HepG2 (cell line): ENCODE measurements around the gene FAM78A. TPM values are rescaled to one million over a fixed set of nuclear protein-coding genes. Genes with fewer than 3 reads are reported as not detected.

Experiments used
- ATAC-seq: fragments of 200-7000 bp; cut with Tn5 transposase; 3 replicates; pipeline ENCODE4 v1.9.1; 2020; ENCODE audit warnings: mild to moderate bottlenecking, moderate library complexity
- BruUV-seq: library from RNA; stranded (reverse); fragments of 400-500 nt; replicated peaks from 2 replicates; lab custom pipeline; 2021; lab: Mats Ljungman, UMichigan
- CTCF ChIA-PET: fragments of 300-600 bp; formaldehyde crosslinking; extraction: SDS; loops from one replicate; lab custom pipeline; 2021; ENCODE audit warnings: low total read pairs, inconsistent platforms, low intra/inter-chr PET ratio; lab: Yijun Ruan, JAX
- POLR2A ChIA-PET: fragments of 350-600 bp; sonication (Branson Sonifier 250); formaldehyde crosslinking; loops from one replicate; lab custom pipeline; 2020; ENCODE audit warnings: antibody characterized with exemption, inconsistent platforms; lab: Yijun Ruan, JAX
- DNase-seq: peaks from one replicate; pipeline ENCODE4 v3.0.0-alpha.2; 2015; ENCODE audit warnings: low spot score
- FAIRE-seq: peaks from 3 replicates; lab custom pipeline; 2011; peaks lifted over from hg19 to GRCh38; lab: Jason Lieb, UNC
- H2AFZ ChIP-seq: one replicate; pipeline ENCODE4 v1.6.1; 2011; ENCODE audit warnings: low read length, inconsistent platforms
- H3K27ac ChIP-seq: fragments of 300-600 bp; 3 replicates; pipeline ENCODE4 v1.8.0; 2011; ENCODE audit warnings: mixed run types, mild to moderate bottlenecking, mixed read lengths, low read length, inconsistent platforms; ENCODE audit not compliant: insufficient read depth; ENCODE audit errors: extremely low read length
- H3K27me3 ChIP-seq, 2 experiments: fragments of 200-600 bp in 1 of 2; 2 replicates in 1 of 2; 3 replicates in 1 of 2; pipeline versions ENCODE4 v1.6.0 to v1.8.0; 2011; ENCODE audit warnings: low read length in 2 of 2, mild to moderate bottlenecking in 2 of 2, moderate library complexity in 2 of 2, inconsistent platforms in 1 of 2; ENCODE audit not compliant: insufficient read depth in 2 of 2, control insufficient read depth in 1 of 2
- H3K36me3 ChIP-seq, 2 experiments: fragments of 200-600 bp in 1 of 2; replicated peaks in 1 of 2; 2 replicates in 1 of 2; 3 replicates in 1 of 2; pipeline versions ENCODE4 v1.5.1 to v1.8.0; 2011; ENCODE audit warnings: low read length in 2 of 2, inconsistent platforms in 1 of 2; ENCODE audit not compliant: insufficient read depth in 2 of 2, control insufficient read depth in 1 of 2
- H3K4me1 ChIP-seq: 2 replicates; pipeline ENCODE4 v1.5.1; 2012; ENCODE audit warnings: low read length, inconsistent platforms; ENCODE audit not compliant: insufficient read depth
- H3K4me2 ChIP-seq: 2 replicates; pipeline ENCODE4 v1.6.0; 2011; ENCODE audit warnings: low read depth, low read length, inconsistent platforms
- H3K4me3 ChIP-seq, 3 experiments: fragments of 200-600 bp in 1 of 3; sonication (generic), shearing (Covaris generic) in 1 of 3; replicated peaks in 1 of 3; 2 replicates each; pipeline ENCODE4 v1.5.1; 2011 to 2016; ENCODE audit warnings: low read length in 3 of 3, inconsistent platforms in 2 of 3, low read depth in 2 of 3, mild to moderate bottlenecking in 2 of 3, control low read depth in 1 of 3, mixed read lengths in 1 of 3; ENCODE audit not compliant: insufficient read depth in 1 of 3
- H3K79me2 ChIP-seq: one replicate; pipeline ENCODE4 v1.6.1; 2011; ENCODE audit warnings: low read length, inconsistent platforms; ENCODE audit not compliant: insufficient read depth
- H3K9ac ChIP-seq: 2 replicates; pipeline ENCODE4 v1.6.0; 2011; ENCODE audit warnings: mild to moderate bottlenecking, low read depth, low read length, inconsistent platforms; ENCODE audit not compliant: insufficient read depth
- H3K9me3 ChIP-seq: 2 replicates; pipeline ENCODE4 v1.5.1; 2012; ENCODE audit warnings: mild to moderate bottlenecking, low read length
- H4K20me1 ChIP-seq: 2 replicates; pipeline ENCODE4 v1.6.0; 2011; ENCODE audit warnings: inconsistent platforms, mild to moderate bottlenecking, low read length, moderate library complexity; ENCODE audit not compliant: insufficient read depth
- BCL6 ChIP-seq: IDR thresholded peaks from 2 replicates; pipeline ENCODE4 v1.6.1; 2016; ENCODE audit warnings: missing genetic modification reagents, missing compliant biosample characterization
- DBP ChIP-seq: sonication (generic); formaldehyde crosslinking; IDR thresholded peaks from 2 replicates; pipeline ENCODE4 v1.4.0; 2020; ENCODE audit warnings: missing genetic modification reagents; ENCODE audit errors: not compliant biosample characterization
- GLI4 ChIP-seq: sonication (generic); formaldehyde crosslinking; IDR thresholded peaks from 2 replicates; pipeline ENCODE4 v1.5.1; 2020; ENCODE audit warnings: missing genetic modification reagents, mild to moderate bottlenecking, moderate library complexity, borderline replicate concordance
- KDM1A ChIP-seq: IDR thresholded peaks from 2 replicates; pipeline ENCODE4 v1.6.1; 2016; ENCODE audit warnings: missing compliant biosample characterization
- KDM4B ChIP-seq: sonication (generic); formaldehyde crosslinking; IDR thresholded peaks from 2 replicates; pipeline ENCODE4 v1.4.0; 2020; ENCODE audit warnings: missing genetic modification reagents
- MBD4 ChIP-seq: IDR thresholded peaks from 2 replicates; pipeline ENCODE4 v1.6.1; 2012; ENCODE audit warnings: low read length, inconsistent platforms, borderline replicate concordance
- NR2F1 ChIP-seq, 2 experiments: fragments of 450-650 bp in 1 of 2; formaldehyde crosslinking in 1 of 2; IDR thresholded peaks; 2 replicates each; pipeline versions ENCODE4 v1.5.0 to v1.6.1; 2016 to 2020; ENCODE audit warnings: mild to moderate bottlenecking in 1 of 2, missing compliant biosample characterization in 1 of 2, missing genetic modification reagents in 1 of 2, moderate library complexity in 1 of 2
- ZNF557 ChIP-seq: sonication (generic); formaldehyde crosslinking; IDR thresholded peaks from 2 replicates; pipeline ENCODE4 v1.4.0; 2020; ENCODE audit warnings: missing genetic modification reagents
- ZNF670 ChIP-seq: sonication (generic); formaldehyde crosslinking; IDR thresholded peaks from 2 replicates; pipeline ENCODE4 v1.8.0; 2022; ENCODE audit warnings: mild to moderate bottlenecking, missing genetic modification reagents, borderline replicate concordance
- ZNF687 ChIP-seq: sonication (generic); formaldehyde crosslinking; IDR thresholded peaks from 2 replicates; pipeline ENCODE4 v1.5.1; 2020; ENCODE audit warnings: mild to moderate bottlenecking, missing genetic modification reagents, moderate library complexity
- ZNF713 ChIP-seq: sonication (generic); formaldehyde crosslinking; IDR thresholded peaks from 2 replicates; pipeline ENCODE4 v1.4.0; 2020; ENCODE audit warnings: mild to moderate bottlenecking, missing genetic modification reagents
- WGBS: methylation state at CpG from one replicate; pipeline ENCODE4 v1.1.6; 2017; ENCODE audit warnings: low lambda C conversion rate; 5-methylcytosine and 5-hydroxymethylcytosine counted together
- in situ Hi-C: cut with HindIII; loops from 2 replicates; pipeline ENCODE4 v1.10.0; 2017; ENCODE audit warnings: low pct_unique_long_range_greater_than_20kb; ENCODE audit not compliant: extremely low pct_ligation_motif_present
- intact Hi-C: fragments of 100-400 bp; cut with micrococcal nuclease; formaldehyde crosslinking; loops from one replicate; pipeline ENCODE4 v1.10.0; 2022; ENCODE audit not compliant: unreplicated experiment
- polyA plus RNA-seq, 8 experiments: library from polyadenylated mRNA; depleted of rRNA in 3 of 8; stranded (reverse) in 7 of 8; unstranded in 1 of 8; fragments of >200 nt; fragmentation: Illumina TruSeq in 4 of 8; extraction: Trizol in 4 of 8; gene quantifications; 2 replicates each; pipeline versions ENCODE4 v1.2.1 to v1.2.3, GENCODE V29; 2011 to 2016; ENCODE audit warnings: low read depth in 4 of 8, missing spikeins in 1 of 8, mixed read lengths in 1 of 8; ENCODE audit not compliant: insufficient read depth in 1 of 8
- total RNA-seq, 5 experiments: library from RNA; depleted of rRNA; stranded (reverse); fragments of >200 nt; fragmentation: Illumina TruSeq; extraction: Trizol; gene quantifications; 2 replicates each; pipeline ENCODE4 v1.2.3, GENCODE V29; 2016; ENCODE audit warnings: low read depth in 1 of 5

The FAM78A gene
- total and polyA plus RNA-seq, 2 of the 13 experiments (the other 11 are each of a cell fraction or from before 2014, with no cell fraction given) = 0.18 to 0.62 TPM

- peaks cover 4 to 11% of the 10 kb centered on the region in 2 experiments; a peak in 3 of 5 replicates for H3K36me3 ChIP-seq
- no peaks in the 10 kb centered on the region for H3K79me2 ChIP-seq
- no peak for TF ChIP-seq ZNF557 (CRISPR knock-in tag)
- no peak for TF ChIP-seq NR2F1 (CRISPR knock-in tag; IDR thresholded peaks at IDR 0.05)
- peak; percentile 68 for TF ChIP-seq BCL6 (CRISPR knock-in tag)
- H3K4me3 ChIP-seq = no peak overlapping the region; a peak in 1 of 6 replicates
- H4K20me1 ChIP-seq = no peaks in the 10 kb centered on the region
- H3K9me3 ChIP-seq = peaks cover 5% of the 10 kb centered on the region
- 63% methylated on average over 21 of the region's 23 CpGs for WGBS
- ChIA-PET POLR2A (no interaction called here), CTCF (no interaction called here)
- peak; percentile 38 for ATAC-seq
- no peak overlapping the region for H2AFZ ChIP-seq
- peak overlapping the region; percentile 76 for H3K4me2 ChIP-seq
- H3K9ac ChIP-seq = no peak overlapping the region
- H3K4me1 ChIP-seq = peaks cover 32% of the 10 kb centered on the region
- no peak for FAIRE-seq
- no peak for DNase-seq
- BruUV-seq = no TSS peak
- intact Hi-C loops (no loop called here), in situ Hi-C loops (no loop called here)
- no peak overlapping the region for H3K27ac ChIP-seq
- no peaks in the 10 kb centered on the region for H3K27me3 ChIP-seq
These were observed 36.9 kb downstream of the FAM78A start for GRCh38 chr9:131239161-131239975.

DNA sequence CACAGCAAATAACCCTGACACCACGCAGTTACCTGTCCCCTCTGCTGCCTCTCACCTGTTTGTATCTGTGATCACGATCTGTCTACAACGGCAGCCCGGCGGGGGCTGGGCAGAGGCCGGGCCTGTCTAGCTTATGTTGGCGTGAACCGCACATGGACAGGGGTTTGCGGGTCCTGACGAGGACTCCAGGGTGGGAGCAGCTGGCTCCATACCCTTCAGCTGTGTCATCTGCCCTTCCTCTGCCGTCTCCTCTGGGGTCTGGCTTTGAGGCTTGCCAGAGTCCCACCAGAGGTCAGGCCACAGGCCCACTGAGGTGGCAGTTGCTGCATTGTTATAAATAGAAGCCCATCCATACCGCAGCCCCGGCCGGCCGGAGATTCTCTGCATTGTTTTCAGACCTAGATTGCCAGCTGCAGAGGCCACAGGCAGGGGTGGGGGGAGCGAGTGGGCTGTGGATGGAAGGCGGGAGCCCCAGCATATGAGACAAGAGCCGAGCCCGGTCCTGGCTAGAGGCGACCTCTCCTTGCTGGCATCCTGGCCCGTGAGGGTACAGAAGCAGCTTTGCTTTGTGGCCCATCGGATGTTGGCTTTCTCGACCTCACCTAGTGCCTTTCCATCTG is 37.8 kb downstream of the FAM78A start:
- H2AFZ ChIP-seq = no peak overlapping the region
- no peaks in the 10 kb centered on the region for H3K79me2 ChIP-seq
- intact Hi-C loops = no loop called here
- ChIA-PET CTCF (no interaction called here), POLR2A (interaction anchor here (0.5 kb wide), 1 partner anchor 362 kb away, joined by 3 read pairs; no protein-coding TSS in a partner anchor)
- in situ Hi-C loops = no loop called here
- H3K4me1 ChIP-seq = peaks cover 32% of the 10 kb centered on the region
- no peak for FAIRE-seq
- H3K36me3 ChIP-seq = peaks cover 8 to 19% of the 10 kb centered on the region in 2 experiments; a peak in 3 of 5 replicates
- H3K4me2 ChIP-seq = peak overlapping the region; percentile 45; the same call in 1 of the 2 replicates
- no peaks in the 10 kb centered on the region for H4K20me1 ChIP-seq
- 62% methylated on average over 9 of the region's 23 CpGs for WGBS
- ATAC-seq = peak; percentile 13
- no peaks in the 10 kb centered on the region for H3K27me3 ChIP-seq
- peaks cover 5% of the 10 kb centered on the region for H3K9me3 ChIP-seq
- H3K4me3 ChIP-seq = peak overlapping the region in 1 of 3 experiments; percentile 30; a peak in 1 of 6 replicates
- no peak overlapping the region for H3K9ac ChIP-seq
- no peak for DNase-seq
- no TSS peak for BruUV-seq
- no peak overlapping the region for H3K27ac ChIP-seq
- no peak for TF ChIP-seq KDM1A (CRISPR knock-in tag)
- TF ChIP-seq ZNF713 (CRISPR knock-in tag) = no peak
- no peak for TF ChIP-seq DBP (CRISPR knock-in tag)
- TF ChIP-seq KDM4B (CRISPR knock-in tag) = no peak
- no peak for TF ChIP-seq MBD4
- no peak for TF ChIP-seq GLI4
- TF ChIP-seq ZNF687 (CRISPR knock-in tag) = peak; percentile 43; the same call in 1 of the 2 replicates
- no peak for TF ChIP-seq ZNF670
